ENCODE measurements around the gene TNRC6B.

DNA sequence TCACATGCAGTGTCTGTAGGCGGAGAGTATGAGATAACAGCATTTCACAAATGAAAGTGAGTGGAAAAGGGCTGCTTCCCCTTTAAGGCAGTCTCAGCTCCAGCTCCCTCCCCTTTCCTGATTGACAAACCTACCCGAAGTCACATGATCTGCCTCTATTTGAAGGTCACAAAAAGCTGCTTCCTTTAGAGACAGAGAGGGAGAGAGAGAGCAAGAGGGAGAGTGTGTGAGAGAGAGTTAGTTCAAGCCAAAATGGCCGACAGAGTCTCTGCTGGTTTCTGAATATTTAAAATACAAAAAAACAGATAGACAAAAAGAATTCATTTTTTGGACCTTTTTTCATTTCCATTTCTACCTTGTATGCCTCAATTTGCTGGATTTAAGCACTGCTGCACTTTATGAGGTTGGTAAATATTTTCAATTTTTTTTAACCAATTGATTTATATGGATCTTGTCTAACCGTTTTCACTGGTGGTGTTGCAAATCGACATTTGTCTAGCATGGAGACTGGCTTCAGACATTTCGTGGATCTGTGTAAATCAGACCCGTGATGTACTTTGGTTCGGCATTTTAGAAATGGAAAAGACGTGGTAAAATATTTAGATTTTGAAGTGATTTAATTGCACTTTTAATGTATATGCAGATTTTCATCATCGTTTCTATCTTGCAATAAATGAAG lies at the start of gene TNRC6B:
- TF ChIP-seq, protein P1, sequence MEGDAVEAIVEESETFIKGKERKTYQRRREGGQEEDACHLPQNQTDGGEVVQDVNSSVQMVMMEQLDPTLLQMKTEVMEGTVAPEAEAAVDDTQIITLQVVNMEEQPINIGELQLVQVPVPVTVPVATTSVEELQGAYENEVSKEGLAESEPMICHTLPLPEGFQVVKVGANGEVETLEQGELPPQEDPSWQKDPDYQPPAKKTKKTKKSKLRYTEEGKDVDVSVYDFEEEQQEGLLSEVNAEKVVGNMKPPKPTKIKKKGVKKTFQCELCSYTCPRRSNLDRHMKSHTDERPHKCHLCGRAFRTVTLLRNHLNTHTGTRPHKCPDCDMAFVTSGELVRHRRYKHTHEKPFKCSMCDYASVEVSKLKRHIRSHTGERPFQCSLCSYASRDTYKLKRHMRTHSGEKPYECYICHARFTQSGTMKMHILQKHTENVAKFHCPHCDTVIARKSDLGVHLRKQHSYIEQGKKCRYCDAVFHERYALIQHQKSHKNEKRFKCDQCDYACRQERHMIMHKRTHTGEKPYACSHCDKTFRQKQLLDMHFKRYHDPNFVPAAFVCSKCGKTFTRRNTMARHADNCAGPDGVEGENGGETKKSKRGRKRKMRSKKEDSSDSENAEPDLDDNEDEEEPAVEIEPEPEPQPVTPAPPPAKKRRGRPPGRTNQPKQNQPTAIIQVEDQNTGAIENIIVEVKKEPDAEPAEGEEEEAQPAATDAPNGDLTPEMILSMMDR (IDR thresholded peaks at IDR 0.05; ENCODE audit: low read length) = no peak
- TF ChIP-seq EZH2phosphoT487 (IDR thresholded peaks at IDR 0.05; ENCODE audit: low read length) = no peak
- TF ChIP-seq EZH2 (optimal IDR thresholded peaks at IDR 0.05; ENCODE audit: low read depth, low read length) = no peak
